Measurements from ENCODE around the gene AGAP3.

Gene AGAP3

GRCh38 chr7:151181011-151181431, 94.7 kb downstream of the AGAP3 start:
- POLR2A ChIA-PET (ENCODE audit: low non-redundant PET) = no interaction called here
- no peak for DNase-seq (ENCODE audit: low spot score)
- CTCF ChIA-PET = no interaction called here
- no peak for TF ChIP-seq CTCF (conservative IDR thresholded peaks at IDR 0.05; ENCODE audit: low read depth)
- H3K27ac ChIP-seq = no peak overlapping the region

- H3K27ac ChIP-seq = no peak overlapping the region
- CTCF ChIA-PET = no interaction called here
- no peak for DNase-seq (ENCODE audit: low spot score)
- no peak for TF ChIP-seq CTCF (conservative IDR thresholded peaks at IDR 0.05; ENCODE audit: low read depth)
- POLR2A ChIA-PET (ENCODE audit: low non-redundant PET) = no interaction called here
These were observed 99.7 kb downstream of the AGAP3 start for GRCh38 chr7:151185762-151186639.

GRCh38 chr7:151186640-151187408, 100.5 kb downstream of the AGAP3 start, which contains the start of gene ASB10:
TSS of gene ASB10 (minus strand) at chr7:151187250. CDS start at chr7:151187130, 120 bp downstream.
- POLR2A ChIA-PET (ENCODE audit: low non-redundant PET) = no interaction called here
- no peak within 1 kb of the TSS for H3K27ac ChIP-seq
- TF ChIP-seq CTCF (conservative IDR thresholded peaks at IDR 0.05; ENCODE audit: low read depth) = no peak
- no peak for DNase-seq (ENCODE audit: low spot score)
- CTCF ChIA-PET = no interaction called here

GRCh38 chr7:151187409-151188251, 101.4 kb downstream of the AGAP3 start:
- DNase-seq (ENCODE audit: low spot score) = no peak
- POLR2A ChIA-PET (ENCODE audit: low non-redundant PET) = no interaction called here
- no peak overlapping the region for H3K27ac ChIP-seq
- CTCF ChIA-PET = no interaction called here
- TF ChIP-seq CTCF (conservative IDR thresholded peaks at IDR 0.05; ENCODE audit: low read depth) = no peak

- ChIA-PET POLR2A (ENCODE audit: low non-redundant PET) (no interaction called here), CTCF (no interaction called here)
- no peak for DNase-seq (ENCODE audit: low spot score)
- H3K27ac ChIP-seq = no peak overlapping the region
- no peak for TF ChIP-seq CTCF (conservative IDR thresholded peaks at IDR 0.05; ENCODE audit: low read depth)
These were observed 101.9 kb downstream of the AGAP3 start for GRCh38 chr7:151188252-151188542.

GRCh38 chr7:151189038-151189437, 102.8 kb downstream of the AGAP3 start:
- TF ChIP-seq CTCF (conservative IDR thresholded peaks at IDR 0.05; ENCODE audit: low read depth) = no peak
- CTCF ChIA-PET = no interaction called here
- POLR2A ChIA-PET (ENCODE audit: low non-redundant PET) = no interaction called here
- H3K27ac ChIP-seq = no peak overlapping the region
- no peak for DNase-seq (ENCODE audit: low spot score)
